A172 (cell line): Measurements from ENCODE around the gene TRIP12. TPM values are rescaled to one million over a fixed set of nuclear protein-coding genes. Genes with fewer than 3 reads are reported as not detected.
"Not testable (repeated sequence)": the region's sequence is repeated elsewhere in the genome, so short reads cannot be mapped to it uniquely, and the experiment has no call there.

ENCODE experiments used
- DNase-seq: peaks from one replicate; pipeline ENCODE4 v3.0.0-alpha.2; 2015; ENCODE audit warnings: low spot score
- total RNA-seq: library from RNA; depleted of rRNA; stranded (reverse); fragments of >200 nt; shearing (Covaris generic); gene quantifications from 2 replicates; pipeline ENCODE4 v1.2.3, GENCODE V29; 2014; rRNA removed

TRIP12 gene
- 106 and 141 TPM in 2 replicates for total RNA-seq

GRCh38 chr2:229921892-229922448 is at the start of gene TRIP12:
TSS of gene TRIP12 (minus strand) at chr2:229922009. CDS start at chr2:229880079, 41,930 bp downstream.
- peak; percentile 92 for DNase-seq

DNA sequence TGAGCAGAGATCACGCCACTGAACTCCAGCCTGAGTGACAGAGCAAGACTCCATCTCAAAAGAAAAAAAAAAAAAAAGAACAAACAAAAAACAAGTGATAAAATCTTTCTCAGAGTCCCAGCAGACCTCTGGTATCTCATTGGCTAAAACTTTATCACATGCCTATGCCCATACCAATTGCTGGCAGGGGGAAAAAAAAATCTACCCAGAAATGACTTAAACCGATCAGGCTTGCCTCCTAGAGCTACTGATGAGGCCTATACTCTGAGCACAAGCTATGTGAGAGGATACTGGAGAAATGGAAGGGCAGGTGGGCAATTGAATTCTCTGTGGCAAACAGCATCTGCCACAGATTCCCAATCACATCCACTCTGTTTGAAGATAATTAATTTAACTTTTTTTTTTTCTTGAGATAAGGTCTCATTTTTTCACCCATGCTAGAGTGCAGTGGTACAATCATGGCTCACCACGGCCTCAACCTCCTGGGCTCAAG is 49.5 kb upstream of the TRIP12 start:
- no peak for DNase-seq

GRCh38 chr2:229970406-229970805 is 48.6 kb upstream of the TRIP12 start:
- no peak for DNase-seq

DNA sequence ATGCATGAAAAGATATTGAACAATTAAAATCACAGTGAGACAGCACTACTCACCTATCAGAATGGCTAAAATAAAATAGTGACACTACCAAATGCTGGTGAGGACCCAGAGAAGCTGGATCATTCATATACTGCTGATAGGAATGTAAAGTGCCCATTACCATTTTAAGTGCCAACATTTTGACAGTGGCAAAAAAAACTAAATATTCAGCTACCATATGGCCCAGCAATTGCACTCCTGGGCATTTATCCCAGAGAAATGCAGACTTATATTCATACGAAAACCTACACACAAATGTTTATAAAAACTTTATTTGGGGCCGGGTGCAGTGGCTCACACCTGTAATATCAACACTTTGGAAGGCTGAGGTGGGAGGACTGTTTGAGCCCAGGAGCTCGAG is 48.1 kb upstream of the TRIP12 start:
- no peak for DNase-seq

DNA sequence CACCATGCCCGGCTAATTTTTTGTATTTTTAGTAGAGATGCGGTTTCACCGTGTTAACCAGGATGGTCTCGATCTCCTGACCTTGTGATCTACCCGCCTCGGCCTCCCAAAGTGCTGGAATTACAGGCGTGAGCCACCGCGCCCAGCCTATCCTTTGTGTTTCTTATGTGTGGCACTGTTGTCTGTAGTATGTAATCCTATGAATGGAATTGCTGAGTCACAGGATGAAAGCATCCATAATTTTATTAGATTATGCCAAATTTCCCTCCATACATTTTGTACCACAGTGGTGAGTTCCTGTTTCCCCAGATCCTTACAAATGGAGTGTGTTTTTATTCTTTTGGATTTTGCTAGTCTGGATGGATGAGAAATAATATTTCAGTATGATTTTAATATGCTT is 41.8 kb upstream of the TRIP12 start:
- not testable (repeated sequence) for DNase-seq

- DNase-seq = no peak
Observed at GRCh38 chr2:229956491-229956890, 34.7 kb upstream of the TRIP12 start.

DNA sequence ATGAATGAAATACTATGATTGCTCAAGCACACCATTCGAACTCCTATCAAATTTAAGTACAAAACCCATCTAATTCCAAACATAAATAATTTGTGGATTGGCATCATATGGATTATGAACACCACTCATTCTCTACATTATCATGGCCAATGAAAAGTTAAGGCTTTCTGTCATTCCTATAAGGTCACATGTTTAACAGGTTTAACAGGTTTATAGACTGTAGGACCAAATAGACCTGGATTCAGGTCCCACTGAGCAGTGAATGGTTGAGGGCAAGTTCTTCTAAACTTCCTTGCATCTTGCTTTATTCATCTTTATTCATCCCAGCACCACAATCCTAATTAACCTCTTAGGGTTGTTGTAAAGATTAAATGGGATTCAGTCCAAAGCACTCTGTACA is 33.9 kb upstream of the TRIP12 start:
- no peak for DNase-seq

GRCh38 chr2:229952256-229952835 is 30.5 kb upstream of the TRIP12 start:
- no peak for DNase-seq

DNA sequence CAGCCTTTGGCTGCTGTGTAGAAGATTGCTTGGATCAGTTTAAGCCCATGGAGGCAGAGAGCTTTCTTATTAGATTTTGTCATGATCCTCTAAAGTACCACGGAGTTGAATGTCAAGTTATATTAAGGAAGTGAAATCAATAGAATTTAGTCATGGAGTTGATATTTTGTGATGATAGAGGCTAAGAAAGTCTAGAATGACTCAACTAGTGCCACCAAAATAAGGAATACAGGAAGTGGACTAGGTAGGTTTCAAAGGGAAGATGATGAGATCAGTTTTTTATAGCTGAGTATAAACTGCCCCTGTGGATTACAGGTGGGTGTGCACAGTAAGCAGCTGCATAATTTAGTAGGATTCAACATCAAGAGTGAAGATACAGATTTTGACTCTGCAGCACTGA is 25.7 kb upstream of the TRIP12 start:
- no peak for DNase-seq

- DNase-seq = no peak
Observed at GRCh38 chr2:229945975-229946374, 24.2 kb upstream of the TRIP12 start.

- DNase-seq = no peak
Observed at GRCh38 chr2:229943770-229944449, 22.1 kb upstream of the TRIP12 start.

DNA sequence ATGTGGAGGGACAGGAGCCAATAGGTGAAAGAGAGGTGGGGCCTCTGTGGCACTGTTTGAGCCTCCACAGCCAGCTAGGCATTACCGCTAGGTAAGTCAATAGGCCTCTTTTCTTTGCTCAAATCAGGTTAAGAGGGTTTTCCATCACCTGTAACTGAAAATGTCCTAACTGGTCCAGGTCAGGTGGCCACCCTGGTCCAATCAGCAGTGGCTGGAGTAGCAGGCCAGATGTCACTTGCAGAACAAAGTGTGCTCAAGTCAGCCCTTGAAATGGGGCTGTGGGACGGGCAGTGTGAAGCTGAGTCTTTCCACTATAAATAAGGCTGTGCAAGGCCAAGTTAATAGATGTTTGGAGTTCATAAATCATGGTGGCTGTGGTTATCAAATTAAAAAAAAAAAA is 21.4 kb upstream of the TRIP12 start:
- DNase-seq = no peak

DNA sequence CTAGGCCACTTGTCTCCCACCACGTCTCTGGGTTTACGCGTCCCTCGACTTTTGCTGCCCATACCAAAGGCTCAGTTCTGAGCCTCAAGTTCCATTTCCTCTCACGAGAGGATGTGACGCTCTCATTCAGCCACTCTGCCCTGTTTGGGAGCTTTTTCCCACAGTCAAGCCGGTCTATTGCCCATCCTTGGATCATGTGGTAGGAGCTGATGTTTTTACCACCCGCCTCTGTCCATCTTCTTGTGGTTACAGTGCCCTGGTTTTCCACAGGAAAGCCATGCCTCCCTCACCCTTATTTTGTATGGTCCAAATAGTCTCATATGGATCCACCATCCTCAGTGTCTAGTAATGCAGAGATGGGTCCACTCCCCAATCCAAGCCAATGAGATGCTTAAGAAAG is 20.9 kb upstream of the TRIP12 start:
- DNase-seq = no peak

DNA sequence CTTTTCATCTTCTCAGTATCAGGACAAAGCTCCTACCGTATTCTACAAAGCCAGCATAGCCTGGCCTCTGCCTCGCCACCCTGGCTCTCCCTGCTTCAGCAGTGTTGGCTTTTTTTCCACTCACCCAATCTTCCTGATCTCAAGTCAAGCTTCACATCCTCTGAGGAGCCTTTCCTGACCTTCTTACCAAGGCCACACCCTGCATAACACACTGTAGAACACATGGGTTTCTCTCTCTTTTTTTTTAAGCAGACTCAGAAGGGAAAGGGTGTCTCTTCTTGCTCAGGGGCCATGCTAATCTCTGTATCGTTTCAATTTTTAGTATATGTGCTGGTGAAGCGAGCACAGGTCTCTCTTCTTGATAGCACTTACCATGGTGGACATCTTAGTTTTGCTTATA is 15.7 kb upstream of the TRIP12 start:
- DNase-seq = no peak

- DNase-seq = no peak
Observed at GRCh38 chr2:229931241-229931640, 9.4 kb upstream of the TRIP12 start.

DNA sequence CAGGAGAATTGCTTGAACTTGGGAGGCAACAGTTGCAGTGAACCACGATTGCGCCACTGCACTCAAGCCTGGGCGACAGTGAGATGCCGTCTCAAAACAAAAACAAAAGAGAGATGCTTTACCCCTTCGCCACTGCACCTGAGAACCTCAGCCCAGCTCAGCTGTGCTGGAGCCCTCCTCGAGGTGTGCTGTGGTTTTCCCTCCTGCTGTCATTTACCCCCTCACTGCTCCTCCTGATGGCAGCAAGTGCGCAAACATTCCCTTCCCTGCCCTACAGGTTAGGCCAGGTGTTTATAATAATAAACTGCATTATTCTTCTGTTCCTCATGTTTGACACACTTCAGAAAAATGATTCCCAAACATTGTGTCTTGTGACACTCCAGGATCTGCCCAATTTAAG is 8.8 kb upstream of the TRIP12 start:
- no peak for DNase-seq

DNA sequence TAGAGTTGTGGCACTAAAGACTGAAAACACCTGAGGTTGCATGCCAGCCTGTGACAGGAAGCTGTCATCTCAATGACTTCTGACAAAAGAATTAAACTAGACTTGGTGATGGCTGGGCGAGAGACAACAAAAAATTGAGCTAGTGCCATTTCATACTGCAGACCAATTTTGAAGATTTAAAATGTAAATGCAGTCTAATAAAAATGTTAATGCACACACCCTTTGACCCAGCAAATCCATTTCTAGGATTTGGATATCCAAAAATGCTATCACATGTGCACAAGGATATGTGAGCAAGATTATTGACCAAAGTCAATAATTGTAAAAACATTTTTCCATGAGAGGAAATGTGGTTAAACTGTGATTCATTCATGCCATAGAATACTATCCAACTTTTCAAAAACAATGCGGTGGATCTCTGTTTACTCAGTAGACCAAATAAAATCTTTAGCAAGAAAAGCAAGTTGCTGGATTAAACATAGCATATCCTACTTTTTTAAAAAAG is 6.1 kb upstream of the TRIP12 start:
- DNase-seq = peak; percentile 14

GRCh38 chr2:229925201-229925600 is 3.4 kb upstream of the TRIP12 start:
- no peak for DNase-seq

GRCh38 chr2:229924541-229924940 is 2.7 kb upstream of the TRIP12 start:
- not testable (repeated sequence) for DNase-seq

DNA sequence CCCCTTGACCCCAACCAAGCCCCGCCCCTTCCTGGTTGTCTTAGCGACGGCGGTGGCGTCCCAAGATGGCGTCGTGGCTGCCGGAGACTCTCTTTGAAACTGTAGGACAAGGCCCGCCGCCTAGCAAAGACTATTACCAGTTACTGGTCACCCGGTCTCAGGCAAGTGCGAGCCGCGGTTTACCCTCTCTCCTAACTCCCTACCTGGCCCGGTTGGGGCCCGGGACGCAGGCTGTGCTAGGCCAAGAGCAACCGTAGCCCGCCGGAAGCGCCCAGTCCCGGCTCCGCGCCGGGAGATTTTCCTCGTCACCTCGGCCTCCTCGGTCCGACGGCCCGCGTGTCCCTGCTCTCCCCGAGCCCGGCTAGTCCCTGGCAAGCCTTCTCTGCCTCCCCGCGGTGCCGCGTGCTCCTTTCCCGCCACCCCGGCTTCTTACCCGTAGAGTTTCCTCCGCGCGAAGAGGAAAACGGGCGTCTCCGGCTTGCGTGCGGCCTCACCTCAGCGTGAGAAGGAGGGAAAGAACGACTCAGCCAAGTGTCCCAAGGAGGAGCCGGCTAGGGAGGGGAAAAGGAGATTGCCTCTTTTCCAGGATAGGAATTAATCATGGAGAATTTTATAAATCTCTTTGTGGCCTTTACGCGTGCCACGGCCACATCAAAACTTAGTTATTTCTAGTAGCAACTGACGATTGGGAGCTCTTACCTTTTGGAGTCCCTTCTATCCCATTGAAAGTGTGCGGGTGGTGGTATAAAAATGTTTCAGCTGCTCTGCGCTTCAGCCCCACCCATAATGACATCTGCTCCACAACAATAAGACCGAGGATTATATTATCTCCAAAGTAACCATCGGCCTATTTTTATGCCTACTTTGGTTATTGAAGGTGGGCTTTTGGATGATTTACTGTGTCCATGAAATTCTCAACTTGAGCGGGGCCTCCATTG is 909 bp upstream of the TRIP12 start, which contains the start of gene FBXO36:
Gene FBXO36, plus strand, starts transcription at position 55 of the 938 bp plus-strand sequence. Its CDS starts 11 bp downstream, at position 66.
- DNase-seq = peak; percentile 23

- peak; percentile 70 for DNase-seq
Observed at GRCh38 chr2:229921101-229921891, 513 bp downstream of the TRIP12 start.
